GM12892 (cell line): ENCODE measurements around the gene ARL4D.

Source experiments
- POLR2A ChIP-seq: IDR thresholded peaks from 2 replicates; pipeline ENCODE4 v1.6.1; 2011; ENCODE audit warnings: low read depth, low read length, control low read depth
- POLR2AphosphoS5 ChIP-seq: IDR thresholded peaks from 2 replicates; pipeline ENCODE4 v1.6.1; 2011; ENCODE audit warnings: low read depth, low read length, control low read depth
- TAF1 ChIP-seq: IDR thresholded peaks from 2 replicates; pipeline ENCODE4 v1.6.1; 2011; ENCODE audit warnings: low read depth, mild to moderate bottlenecking, control low read depth, low read length, borderline replicate concordance

DNA sequence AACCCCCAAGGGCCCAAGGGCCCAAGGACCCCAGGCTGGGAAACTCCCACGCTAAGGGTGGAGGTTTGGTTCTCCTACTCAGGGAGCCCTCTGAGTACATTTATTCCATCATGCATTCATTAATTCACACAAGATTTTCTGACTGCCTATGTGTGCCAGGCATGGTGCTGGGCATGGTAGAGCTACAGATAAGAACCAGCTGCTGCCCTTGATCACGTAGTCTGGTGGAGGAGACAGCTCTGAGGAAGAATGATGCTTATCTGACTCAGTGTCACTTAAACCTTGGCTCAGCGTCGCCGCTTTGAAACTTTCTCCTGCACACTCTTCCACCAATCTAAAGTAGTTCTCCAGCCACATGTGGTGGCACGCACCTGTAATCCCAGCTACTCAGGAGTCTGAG is 3.6 kb upstream of the ARL4D start:
- TF ChIP-seq POLR2A (no peak), POLR2AphosphoS5 (no peak), TAF1 (no peak)
